GM03348 (cell line): Measurements from ENCODE around the gene EN2.
"Not testable (repeated sequence)": the region's sequence is repeated elsewhere in the genome, so short reads cannot be mapped to it uniquely, and the experiment has no call there.

Source experiments
- DNase-seq: peaks from one replicate; pipeline ENCODE4 v3.0.0; 2012; ENCODE audit warnings: low spot score

EN2 gene

GRCh38 chr7:155426543-155427410 is 31.2 kb upstream of the EN2 start:
- no peak for DNase-seq

DNA sequence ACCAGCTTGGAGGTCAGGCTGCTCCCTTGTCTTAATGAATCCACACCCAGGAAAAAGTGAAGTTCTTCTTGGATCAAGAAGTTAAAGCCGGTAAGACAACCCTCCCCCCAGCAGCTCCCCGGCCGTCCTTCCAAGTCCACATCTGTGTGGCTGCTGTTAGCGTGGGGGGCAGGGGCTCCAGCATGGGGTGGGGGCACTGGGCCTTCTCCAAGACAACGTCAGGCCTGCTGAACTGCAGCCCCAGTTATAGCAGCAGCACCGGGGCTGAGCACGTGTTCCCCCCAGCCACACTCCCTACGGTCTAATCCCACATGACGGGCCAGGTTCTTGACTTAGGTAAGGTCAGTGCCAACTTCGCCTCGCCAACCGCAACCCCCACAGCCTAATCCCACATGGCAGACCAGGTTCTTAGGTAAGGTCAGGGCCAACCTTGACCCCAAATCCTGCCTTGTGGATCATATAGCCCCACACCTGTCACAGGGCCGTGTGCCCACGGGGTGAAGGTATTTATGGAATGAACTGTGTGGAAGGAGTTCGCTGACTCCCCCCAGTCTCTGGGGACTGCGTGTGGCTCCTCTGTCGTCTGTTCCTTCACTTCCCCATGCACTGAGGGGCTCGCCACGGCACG is 30.4 kb upstream of the EN2 start:
- DNase-seq, result no peak

DNA sequence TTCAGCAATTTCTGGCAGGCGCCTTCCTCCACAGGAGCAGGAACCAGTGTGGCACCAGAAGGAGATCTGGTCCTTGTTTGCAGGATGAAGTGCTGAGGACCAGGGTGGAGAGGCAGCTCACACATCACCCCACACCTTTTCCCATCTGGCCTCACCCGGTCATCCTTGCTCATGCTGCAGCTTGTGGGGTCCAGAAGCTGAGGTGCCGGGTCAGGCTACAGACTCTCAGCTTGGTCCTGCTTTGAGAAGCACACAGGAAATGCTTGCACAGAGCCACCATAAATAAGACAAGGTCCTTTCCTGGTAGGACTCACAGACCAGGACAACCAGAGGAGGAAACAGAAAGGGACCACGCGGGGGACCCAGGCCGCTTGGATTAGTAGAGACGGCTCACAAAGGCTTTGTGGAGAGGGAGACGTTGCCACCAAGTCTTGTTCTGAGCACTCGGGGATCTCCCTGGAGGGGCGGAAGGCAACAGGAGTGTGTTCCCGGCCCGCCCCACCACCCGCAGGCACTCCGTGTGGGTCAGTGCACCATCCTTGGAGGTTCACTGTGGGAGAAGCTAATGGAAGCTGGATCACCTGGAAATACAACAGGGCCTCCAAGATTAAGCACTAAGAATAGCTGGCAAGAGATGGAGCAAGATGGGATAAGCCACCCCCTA is 29.6 kb upstream of the EN2 start:
- DNase-seq, result no peak

DNA sequence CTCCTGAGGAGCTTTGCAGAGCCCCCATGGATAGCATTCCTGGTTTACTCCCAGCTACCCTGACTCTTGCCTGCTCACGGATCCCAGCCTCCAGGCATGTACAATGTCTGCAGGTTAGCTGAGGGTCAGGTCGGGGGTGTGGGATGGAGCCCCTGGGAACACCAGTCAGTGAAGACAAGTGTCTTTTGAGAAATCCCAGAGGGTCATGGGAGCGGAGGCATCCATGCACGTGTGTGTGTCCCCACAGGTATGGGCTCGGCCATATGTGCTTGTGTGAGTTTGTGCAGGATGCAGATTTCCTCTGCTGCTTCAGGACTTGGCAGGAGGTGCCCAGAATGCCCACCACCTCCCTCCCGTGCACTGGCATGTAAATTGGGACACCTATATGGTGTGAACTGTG is 28.3 kb upstream of the EN2 start:
- no peak for DNase-seq

DNA sequence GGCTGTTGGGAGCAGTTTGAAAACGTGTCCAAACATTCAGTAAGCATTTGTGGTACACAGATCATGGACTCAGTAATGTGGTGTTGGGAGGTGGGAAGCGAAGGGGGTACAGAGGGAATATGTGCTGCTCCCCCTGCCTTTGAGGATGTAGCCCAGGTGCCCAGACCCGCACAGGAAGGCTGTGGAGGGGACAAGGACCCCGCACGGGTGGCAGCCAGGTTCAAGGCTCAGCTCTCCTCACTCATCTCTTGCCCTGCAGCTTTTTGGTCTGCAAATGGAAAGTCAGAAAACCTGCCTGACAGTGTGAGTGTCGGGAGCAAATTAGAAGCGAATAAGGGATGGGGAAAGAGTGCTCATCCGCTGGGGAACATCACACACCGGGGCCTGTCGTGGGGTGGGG is 27.3 kb upstream of the EN2 start:
- DNase-seq, result no peak

GRCh38 chr7:155431231-155431630 is 26.7 kb upstream of the EN2 start:
- DNase-seq, result no peak

DNA sequence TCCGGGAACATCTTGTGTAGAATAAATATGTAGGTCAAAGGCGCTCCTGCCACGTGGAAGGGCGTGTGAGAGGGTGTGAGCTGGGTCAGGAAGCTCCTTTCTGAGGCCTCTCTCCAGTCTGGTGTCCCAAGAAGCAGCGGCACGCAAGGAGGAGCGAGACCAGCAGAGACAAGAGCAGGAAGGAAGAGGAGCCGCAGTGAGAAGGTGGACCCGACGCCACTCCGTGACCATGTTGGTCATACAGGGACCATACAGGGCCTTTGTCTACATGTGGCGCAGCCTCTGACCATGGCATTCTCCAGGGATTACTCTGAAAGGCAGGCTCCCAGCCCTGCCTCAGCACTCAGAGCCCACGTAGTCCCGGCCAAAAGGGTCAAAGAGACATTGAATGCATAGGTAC is 26.2 kb upstream of the EN2 start:
- no peak for DNase-seq

DNA sequence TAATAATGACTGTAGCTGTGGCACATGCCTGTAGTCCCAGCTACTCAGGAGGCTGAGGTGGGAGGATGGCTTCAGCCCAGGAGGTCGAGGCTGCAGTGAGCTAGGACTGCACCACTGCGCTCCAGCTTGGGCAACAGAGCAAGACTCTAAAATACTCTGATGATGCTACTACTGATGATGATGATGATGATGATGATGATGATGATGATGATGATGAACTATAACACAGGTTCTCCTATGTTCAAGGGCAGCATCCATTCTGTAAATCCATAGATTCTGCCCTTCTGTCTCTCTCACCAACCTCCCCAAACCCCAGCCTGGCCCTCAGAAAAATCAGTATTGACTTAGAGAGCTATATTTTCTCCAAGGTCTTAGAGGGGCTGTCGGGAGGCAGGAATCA is 22.8 kb upstream of the EN2 start:
- DNase-seq, result no peak

DNA sequence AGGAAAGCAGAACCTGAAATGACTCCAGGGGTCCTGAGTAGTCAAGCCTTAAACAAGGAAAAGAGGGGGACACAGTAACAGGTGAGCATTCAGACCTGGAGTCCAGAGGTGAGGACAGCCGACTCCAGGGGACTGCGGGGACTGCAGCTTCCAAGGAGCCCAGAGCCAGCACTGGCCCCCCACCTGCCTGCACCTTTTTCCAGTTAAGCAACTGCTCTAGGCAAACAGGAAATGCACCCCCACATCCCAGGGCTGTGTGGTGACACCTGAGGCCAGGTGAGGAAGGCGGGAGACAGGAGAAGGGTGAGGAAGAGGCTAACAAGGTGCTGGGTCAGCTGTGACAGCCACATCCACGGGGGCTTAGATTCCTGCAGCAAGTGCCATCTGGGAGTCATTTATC is 20.1 kb upstream of the EN2 start:
- no peak for DNase-seq

DNA sequence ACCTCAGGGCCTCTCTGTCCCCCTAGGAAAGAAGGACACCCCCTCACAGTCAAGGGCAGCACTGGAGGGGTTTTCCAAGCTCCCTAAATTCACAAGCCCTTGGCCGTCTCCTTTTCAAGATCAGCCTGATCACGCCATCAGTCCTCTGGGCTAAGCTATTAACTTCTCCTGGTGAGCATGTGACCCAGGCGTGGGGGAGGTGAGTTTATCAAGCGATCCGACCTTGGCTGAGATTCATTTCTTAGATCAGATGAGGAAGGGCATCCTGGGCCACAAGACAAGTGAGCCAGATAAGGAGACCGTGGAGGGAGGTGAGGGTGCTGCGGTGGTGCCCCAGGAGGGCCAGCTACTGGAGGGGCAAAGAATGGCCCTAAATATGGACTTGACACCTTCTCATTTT is 19.2 kb upstream of the EN2 start:
- DNase-seq, result no peak

GRCh38 chr7:155439311-155440017 is 18.5 kb upstream of the EN2 start:
- no peak for DNase-seq

DNA sequence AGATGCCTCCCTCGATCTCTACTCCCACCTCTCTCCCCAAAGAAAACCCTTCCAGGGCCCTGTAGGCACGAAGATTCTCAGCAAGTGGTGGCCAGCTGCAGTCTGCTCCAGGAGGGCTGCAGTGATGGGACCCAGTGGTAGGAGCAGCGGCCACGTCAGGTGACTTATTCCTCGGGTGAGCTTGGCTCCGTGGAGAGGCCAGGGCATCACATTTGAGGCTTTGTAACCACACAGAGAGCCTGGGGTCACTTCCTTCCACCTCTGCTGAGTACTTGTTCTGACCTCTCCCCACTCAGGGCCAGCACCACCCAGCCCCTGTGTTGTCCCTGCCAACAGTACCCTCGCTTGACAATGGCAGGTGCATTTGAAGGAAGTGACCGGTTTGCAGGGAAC is 17.9 kb upstream of the EN2 start:
- DNase-seq, result no peak

DNA sequence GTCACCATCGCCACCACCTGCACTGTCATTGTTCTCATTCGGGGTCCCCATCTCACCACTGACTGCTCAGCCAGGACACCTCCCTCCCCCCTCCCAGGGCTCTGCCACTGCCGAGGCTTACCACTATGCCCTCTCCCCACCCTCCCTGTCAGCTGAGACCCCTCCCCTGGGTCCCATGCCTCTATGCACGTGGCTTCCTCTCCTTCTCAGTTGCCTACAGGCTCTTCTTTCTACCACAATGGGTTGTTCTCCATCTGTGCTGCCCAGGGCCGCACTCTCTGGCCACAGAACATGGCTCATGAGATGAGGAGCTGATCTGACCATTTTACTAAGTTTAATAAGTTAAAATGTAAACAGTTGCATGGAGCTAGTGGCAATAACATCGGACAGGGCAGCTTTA is 16.1 kb upstream of the EN2 start:
- no peak for DNase-seq

DNA sequence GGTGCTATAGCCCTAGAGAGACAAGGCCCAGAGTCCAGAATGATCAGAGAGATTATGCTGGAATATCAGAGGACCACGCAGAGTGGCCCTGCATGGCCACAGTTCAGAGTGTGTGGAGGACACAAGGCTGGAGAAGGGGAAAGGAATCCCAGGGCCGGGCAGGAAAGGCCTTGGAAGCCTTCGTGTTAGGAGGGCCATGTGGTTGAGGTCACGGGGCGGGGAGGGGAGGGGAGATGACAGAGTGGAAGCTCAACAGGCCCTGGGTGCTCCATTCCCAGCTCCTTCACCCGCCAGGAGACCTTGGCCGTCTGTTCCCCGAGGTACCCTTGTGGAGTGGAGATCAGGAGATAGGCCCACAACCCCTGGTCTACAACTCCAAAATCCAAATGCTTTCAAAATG is 13.2 kb upstream of the EN2 start:
- DNase-seq, result no peak

GRCh38 chr7:155445606-155446005 is 12.3 kb upstream of the EN2 start:
- DNase-seq, result not testable (repeated sequence)

DNA sequence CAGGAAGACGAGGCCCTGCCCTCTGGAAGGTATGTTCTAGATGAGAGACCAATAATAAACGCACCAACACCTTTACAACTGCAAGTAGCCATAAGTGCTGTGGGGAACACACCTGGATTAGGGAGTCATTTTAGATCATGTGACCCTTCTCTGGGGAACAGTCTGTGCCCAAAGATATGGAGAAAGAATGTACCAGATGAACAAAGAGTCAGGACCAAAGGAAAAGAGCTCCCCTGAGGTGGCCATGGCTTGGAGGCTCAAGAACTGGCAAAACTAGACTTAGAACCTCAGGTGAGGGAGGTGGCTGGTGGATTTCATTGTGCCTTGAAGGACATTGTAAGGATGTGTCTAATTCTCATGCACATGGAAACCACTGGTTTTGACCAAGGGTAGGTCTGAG is 10.3 kb upstream of the EN2 start:
- no peak for DNase-seq

DNA sequence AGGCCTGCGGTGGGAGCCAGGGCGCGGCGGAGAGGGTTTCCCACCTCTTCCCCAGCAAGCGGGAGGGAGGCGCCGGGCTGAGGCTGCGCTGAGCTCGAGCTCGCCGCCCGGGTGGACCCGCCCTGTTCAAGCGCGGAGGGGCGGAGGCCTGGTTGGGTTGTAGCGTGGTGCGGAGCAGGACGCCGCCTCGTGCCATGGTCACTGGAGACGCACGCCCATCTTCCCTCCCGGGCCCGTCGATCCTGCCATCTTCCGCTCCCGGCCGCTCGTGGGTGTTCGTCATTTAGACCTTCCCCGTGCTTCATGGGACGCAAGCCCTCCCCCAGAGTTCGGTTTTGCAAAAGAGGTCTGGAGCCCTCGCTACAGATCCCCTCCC is 9.3 kb upstream of the EN2 start:
- no peak for DNase-seq

DNA sequence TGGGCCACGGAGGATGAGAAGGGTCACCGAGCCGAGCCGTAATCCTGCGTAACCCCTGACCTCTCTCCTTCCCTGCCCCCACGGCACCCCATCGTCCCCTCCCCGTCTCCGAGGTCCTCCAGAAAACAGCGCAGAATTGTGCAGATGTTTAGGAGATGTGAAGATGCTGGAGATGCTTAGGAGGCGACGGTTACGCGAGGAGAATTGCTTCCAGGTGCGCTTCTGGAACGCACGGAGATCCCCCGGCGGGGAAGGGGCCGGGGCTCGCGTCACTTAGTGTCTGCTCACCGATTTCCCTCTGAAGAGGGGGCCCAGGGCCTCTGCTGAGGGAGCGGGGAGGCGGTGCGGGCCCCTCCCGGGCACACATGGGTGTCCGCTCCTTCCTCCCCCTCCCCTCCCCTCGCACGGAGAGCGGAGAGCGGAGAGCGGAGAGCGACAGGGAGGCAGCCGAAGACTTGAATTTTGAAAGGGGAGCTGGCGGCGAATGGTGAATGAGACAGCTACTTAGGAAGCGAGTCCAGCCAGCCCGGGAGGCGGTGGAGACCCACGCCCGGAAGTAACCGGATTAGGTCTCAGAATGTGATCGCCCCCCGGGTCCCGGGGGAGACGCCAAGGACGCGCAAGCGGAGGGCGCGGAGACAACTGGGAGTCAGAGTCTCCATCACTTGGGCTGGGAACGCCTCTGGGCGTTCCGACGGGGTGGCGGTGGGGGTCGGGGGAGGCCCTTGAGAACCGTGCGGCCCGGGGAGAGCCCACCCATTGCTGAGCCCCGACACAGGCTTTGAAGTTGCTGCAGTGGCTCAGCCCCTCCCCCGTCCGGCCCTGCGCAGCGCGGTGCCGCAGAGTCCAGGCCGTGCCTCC is 8.7 kb upstream of the EN2 start:
- DNase-seq, result no peak

DNA sequence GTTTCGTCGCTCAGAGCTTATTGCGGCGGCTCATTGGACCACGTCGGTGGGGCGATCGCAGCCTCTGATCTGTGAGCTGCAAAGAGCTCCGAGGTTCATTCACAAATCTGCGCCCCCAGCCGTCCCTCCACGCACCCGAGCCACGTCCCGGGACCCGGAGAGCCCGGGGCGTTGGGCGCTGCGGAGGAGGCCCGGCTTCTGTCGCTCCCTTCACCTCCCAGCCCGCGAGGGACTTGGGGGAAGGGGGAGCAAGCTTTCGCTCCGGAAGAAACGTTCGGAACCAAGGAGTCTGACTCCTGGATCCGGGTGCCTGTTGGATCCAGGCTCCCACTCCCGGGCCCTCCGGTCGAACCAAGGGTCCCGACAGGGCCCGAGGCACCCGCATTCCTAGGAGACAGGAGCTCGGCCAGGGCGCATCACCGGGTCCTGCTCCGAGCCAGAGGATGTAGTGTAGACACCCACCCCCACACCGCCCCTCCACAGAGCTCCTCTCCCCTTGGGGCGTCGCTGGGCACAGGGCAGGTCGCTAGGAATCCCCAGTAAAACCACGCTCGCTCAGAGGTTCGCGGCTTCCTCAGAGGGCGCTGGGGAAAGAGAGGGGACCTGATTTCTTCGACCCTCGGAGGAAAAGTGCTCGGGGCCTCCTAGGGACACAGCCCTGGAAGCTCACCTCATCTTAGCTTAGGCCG is 7.9 kb upstream of the EN2 start:
- no peak for DNase-seq

DNA sequence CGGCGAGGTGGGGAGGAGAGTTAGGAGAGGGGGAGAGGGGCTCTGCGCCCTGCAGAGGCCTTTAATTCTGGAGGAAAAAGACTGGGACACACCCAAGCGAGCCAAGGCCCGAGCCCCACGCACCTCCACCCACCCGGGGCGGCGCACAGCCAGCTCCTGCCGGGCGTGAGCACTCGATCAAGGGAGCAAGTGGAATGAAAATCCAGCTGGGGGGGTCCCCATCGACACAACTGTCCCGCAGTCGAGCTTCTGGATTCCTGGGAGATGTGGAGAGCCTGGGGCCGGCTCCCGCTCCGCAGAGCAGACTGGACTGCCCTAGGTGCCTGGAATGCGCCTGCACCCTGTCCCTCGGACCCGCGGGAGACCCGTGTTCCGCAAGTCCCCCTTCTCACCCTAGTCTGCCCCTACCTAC is 7.4 kb upstream of the EN2 start:
- DNase-seq, result no peak
